ENCODE measurements around the gene RBBP8NL.

GRCh38 chr20:62407221-62407992 is 19.9 kb downstream of the RBBP8NL start, which contains the start of gene CABLES2:
- TF ChIP-seq POLR2A (IDR thresholded peaks at IDR 0.05; ENCODE audit: low read length) (peak; percentile 37), GATA1 (IDR thresholded peaks at IDR 0.05; ENCODE audit: low read depth, low read length) (no peak)
